ENCODE data around the gene DDHD1.

DDHD1 gene

DNA sequence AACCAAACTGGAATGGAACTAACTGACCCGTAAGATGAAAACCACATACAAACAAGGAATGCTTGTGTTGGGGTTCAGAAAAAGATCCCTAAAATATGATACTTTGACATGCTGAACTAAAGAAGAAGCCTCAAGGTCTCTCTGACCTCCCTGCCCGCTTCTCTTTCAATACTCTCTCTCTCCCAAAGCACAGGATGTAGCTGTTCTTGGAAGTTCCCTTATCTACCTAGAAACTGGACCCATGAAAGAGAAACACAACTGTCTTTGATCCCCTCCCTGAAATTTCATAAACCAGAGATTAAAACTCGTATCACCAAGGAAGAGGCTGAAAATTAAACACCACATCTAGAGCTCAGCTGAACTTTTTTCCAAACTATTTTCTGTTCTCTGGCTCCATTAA, 125.6 kb downstream of the DDHD1 start:
- no peak for DNase-seq

- no peak for DNase-seq
These were observed 126.1 kb downstream of the DDHD1 start for GRCh38 chr14:53027041-53027440.

- DNase-seq = no peak
These were observed 129.8 kb downstream of the DDHD1 start for GRCh38 chr14:53023325-53023724.

- DNase-seq = no peak
These were observed 130.5 kb downstream of the DDHD1 start for GRCh38 chr14:53022593-53022992.

GRCh38 chr14:53020193-53020932, 132.8 kb downstream of the DDHD1 start:
- DNase-seq = no peak

DNA sequence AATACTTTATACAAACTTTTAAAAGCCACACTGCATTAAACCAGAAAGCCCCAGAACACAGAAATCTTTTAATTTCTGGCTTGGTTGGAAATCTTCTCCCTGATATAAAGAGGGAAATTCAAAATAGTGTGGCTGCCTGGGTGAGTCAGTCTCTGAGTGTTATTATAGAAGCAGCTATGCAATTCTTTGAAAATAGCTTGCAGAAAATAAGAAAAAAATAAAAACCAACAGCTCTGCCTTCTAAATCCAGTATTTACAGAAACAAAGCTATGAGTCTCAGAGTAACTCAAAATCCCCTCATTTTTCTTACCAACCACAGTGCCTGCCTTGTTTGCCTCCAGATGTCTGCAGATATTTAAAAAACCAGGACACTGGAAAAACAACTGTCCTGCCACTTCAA, 133.7 kb downstream of the DDHD1 start:
- no peak for DNase-seq

DNA sequence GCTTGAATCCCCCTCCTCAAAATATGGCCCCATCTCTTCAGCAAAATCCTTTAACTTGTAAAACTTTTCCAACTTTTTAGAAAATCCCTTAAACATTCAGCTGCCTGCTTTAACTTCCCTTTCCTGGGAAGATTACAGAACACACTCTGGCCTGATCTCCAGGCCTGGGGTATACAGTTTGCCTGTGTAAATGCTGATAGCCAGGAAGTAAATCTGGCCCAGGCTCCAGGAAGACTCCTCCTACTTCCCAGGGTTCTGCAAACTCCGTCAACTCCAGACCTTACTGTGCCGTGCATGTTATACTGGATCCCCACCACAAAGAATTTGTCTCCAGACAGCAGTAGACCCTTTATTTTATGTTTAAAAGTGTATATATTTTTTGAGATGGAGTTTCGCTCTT, 135.3 kb downstream of the DDHD1 start:
- DNase-seq = no peak

- no peak for DNase-seq
These were observed 136.2 kb downstream of the DDHD1 start for GRCh38 chr14:53016919-53017318.

DNA sequence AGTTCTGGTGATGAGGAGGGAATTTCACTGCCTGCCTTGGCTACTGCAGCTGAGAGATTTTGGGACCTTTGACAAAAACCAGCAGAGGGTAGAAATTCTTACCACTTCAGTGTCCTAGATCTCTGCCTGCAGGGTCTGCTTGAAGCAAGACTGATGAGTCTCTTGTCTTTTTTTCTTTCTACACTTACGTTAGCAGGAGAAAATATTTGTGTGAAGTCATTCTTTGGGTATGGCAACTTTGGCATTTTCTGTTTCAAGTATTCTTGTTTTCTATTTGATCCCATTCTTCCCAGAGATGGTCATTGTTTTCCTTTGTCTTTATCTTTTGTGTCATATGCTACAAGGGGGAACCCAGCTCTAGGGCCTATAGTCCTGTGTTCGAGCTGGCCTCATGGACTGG, 136.6 kb downstream of the DDHD1 start:
- no peak for DNase-seq

- DNase-seq = no peak
These were observed 142.1 kb downstream of the DDHD1 start for GRCh38 chr14:53011053-53011462.

DNA sequence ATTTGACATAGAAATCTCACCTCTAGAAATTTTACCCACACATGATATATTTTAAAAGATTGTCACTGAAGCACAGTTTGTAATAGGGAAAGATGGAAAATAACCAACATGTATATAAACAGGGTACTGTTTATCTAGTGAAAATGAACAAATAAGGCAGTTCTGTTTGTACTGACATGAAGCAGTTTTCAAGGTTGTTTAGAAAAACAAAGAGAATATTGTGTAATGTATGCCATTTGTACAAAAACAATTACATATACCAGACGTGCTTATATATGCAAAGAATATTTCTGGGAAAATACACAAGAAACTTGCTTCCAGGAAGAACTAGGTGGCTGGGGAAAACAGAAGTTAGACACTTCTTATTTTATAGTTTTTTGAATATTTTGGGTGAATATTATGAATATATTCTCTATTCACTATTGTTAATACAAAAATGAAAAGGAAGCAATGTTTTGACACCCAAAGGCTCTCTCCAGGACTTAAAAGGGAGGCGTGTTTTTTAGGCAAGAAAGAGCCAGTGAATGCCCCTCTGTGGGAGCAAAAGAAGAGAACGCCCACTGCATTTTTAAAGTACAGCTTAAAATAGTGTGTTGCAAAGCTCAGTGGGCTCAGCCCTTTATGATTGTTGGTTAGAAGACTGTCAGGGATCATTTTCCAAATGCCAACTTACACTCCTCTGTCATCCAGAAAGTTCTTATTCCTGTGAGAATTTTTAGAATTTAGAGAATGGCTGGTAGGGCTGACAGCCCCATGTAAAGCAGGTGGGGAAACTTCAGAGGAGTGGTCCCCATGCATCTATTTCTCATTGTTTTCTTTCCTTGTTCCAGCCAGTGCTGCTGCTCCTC, 142.7 kb downstream of the DDHD1 start:
- DNase-seq = no peak

DNA sequence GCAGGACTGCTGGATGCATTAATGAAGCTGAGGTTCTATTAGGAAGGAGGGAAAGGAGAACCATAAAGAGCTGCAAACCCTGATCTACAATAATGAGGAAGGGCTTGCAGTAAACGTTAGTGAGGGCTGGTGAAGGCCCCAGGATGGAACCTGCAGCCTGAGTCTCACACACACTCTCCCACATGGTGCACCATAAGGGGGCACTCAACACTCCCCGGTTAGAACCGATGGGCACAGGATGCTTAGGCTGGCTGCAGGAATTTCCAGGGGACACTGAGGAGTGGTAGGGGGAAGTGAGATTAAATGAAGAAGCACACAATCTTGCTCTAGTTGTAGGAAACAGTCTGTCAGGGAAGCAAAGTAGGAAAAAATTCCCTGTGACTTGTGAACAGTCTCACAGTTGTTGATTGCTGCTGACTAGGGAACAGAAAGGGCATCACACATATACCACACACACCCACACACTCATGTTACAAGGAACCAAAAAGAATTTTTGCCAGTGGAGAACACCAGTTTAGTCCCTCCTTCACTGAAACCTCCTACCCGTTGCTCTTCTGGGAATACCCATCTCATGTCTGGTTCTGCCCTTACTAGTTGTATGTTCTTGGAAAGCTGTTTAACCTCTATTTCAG, 146.1 kb downstream of the DDHD1 start:
- no peak for DNase-seq

GRCh38 chr14:53004976-53005375, 148.1 kb downstream of the DDHD1 start:
- DNase-seq = no peak

DNA sequence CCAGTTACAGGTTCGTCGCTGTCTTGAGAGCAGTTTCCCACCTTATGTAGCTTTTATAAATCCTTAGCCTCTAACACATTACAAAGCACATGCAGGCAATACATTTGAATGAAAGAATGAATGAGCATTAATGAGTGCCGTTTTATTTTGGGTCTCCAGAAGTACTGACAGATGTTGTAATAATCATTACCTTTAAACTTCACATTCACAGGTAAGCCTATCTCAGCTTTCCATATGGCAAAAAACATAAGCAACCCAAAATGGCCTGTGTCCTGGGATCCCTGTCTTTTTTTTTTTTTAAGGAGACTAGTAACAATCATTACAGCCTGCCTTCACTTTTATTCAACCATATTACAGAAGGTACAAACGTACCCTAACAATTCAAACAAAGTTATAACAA, 149.3 kb downstream of the DDHD1 start:
- no peak for DNase-seq

DNA sequence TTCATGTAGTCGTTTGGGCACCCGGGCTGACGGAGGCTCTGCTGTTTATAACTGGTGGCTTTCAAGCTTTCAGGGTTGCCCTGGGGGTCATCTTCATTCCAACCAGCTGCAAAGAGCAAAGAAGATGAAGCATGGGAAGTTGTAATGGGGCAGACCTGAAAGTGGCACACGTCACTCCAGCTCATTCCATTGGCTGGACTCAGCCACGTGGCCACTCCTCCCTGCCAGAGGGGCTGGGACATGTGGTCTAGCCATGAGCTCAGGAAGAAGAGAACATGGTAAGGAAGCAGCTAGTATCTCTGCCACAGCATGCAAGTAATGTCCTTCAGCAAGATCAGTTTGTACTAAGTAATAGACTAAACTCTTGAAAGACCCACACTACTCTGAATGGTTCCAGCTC, 150.5 kb downstream of the DDHD1 start:
- no peak for DNase-seq

- DNase-seq = no peak
These were observed 151.2 kb downstream of the DDHD1 start for GRCh38 chr14:53001787-53002378.

DNA sequence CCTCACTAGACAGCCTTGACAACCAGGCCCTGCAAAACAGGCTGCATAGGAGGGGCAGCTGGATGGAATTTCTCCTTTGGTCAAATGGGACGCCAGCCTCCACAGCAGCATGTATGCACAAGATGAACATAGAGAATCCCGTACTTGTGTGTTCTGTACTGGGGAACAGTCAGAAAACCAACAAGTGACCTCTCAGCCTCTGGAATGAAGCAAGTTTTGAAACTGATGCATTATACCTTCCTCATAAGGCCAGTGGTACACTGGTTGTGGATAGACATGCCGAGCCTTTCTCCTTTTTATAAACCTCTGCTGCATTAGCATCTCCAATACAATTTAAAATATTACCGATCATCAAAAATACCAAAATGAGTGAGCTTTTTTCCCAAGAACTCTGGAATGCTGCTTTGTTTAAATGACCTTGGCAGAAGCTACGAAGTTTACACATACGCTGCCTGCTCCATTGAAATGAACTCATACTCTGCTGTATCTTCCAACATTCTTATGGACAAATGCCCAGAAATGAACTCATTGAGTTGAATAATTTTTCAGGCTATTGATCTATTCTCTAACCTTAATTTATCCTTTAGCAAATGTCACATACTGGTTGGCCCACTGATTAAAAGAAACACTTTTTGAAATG, 154.6 kb downstream of the DDHD1 start:
- no peak for DNase-seq

GRCh38 chr14:52996493-52996892, 156.6 kb downstream of the DDHD1 start:
- no peak for DNase-seq

GRCh38 chr14:52995998-52996397, 157.1 kb downstream of the DDHD1 start:
- DNase-seq = no peak

- no peak for DNase-seq
These were observed 160.8 kb downstream of the DDHD1 start for GRCh38 chr14:52992236-52992870.

DNA sequence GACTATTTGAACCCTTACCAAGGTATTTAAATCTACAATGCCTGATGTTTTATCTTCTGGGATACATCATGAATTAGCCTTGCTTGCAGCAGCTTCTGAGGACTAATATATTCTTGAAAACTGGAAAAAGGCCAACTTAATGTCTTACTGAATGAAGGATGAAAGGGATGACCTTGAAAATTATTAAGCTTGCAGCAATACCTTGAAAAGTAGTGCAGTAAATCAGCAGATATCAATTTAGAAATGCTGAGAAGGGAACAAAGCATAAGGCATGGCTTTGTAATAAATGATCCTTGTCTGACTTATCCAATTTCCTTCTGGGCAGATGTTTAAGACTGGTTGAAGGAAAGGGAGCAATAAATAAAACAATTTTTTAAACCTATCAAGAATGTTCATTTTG, 165.0 kb downstream of the DDHD1 start:
- DNase-seq = no peak

GRCh38 chr14:52987514-52987913, 165.6 kb downstream of the DDHD1 start:
- no peak for DNase-seq

Measured in CD4-positive, alpha-beta T cell treated with Interleukin-10 for 1 hour (primary cell).